ENCODE measurements around the gene INTS15.
"Not testable (repeated sequence)": the region's sequence is repeated elsewhere in the genome, so short reads cannot be mapped to it uniquely, and the experiment has no call there.

Gene INTS15

DNA sequence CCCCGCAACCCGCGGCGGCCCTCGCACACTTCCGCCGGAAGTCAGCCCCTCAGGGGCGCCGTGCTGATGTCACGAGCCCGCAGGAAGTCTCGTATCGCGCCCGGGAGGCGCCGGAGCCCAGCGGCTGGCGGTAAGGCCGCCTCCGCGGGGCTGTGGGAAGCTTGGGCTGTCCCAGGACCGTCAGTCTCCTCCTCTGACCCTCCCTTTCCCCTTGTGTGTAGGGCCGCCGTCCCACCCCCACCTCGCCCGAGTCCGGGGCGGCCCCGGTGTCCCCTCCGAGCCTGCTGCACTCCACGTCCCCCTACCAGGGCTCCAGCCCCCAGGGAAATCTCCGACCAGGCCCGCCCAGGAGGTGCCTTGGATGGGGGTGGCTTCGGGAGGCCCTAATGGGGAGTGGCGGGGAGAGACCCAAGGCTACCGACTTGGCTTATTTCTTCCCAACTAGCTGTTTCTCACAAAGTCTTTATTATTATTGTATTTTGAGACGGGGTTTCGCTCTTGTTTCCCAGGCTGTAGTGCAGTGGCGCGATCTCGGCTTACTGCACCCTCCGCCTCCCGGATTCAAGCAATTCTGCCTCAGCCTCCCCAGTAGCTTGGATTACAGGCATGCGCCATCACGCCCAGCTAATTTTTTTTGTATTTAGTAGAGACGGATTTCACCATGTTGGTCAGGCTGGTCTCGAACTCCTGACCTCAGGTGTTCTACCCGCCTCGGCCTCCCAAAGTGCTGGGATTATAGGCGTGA is 12.3 kb upstream of the INTS15 start, which contains the start of gene ZDHHC4:
Gene ZDHHC4 (plus strand): TSS at position 86 of the 745 bp plus-strand sequence. CDS start 3,108 bp downstream, outside the sequence.
- DNase-seq, result peak; percentile 73

DNA sequence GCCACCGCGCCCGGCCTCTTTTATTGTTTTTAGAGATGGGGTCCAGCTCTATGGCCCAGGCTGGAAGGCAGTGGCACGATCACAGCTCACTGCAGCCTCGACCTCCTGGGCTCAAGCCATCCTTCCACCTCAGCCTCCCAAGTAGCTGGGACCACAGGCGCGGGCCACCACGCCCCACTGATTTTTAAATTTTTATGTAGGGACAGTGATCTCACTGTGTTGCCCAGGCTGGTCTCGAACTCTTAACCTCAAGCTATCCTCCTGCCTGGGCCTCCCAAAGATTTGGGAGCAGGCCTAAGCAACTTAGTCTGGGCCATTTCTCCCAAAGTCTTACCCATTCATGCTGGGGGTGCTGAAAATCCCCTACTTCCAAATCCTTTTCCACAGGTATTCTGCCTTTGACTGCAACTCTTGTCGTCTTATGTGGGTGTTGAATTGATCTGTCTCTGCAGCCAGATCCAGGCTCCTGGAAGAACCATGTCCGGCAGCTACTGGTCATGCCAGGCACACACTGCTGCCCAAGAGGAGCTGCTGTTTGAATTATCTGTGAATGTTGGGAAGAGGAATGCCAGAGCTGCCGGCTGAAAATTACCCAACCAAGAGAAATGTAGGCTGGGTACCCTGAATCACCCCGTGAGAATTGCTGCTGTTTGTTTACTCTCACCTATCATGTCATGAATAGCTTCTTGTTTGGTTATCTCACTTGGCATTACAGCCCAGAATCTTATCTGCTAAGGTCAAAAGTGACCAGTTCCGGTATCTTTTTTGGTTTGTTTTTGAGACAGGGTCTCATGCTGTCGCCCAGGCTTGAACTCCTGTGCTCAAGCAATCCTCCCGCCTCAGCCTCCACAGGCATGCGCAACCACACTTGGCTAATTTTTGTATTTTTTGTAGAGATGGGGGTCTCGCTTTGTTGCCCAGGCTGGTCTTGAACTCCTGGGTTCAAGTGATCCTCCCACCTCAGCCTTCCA is 11.4 kb upstream of the INTS15 start:
- DNase-seq, result no peak

DNA sequence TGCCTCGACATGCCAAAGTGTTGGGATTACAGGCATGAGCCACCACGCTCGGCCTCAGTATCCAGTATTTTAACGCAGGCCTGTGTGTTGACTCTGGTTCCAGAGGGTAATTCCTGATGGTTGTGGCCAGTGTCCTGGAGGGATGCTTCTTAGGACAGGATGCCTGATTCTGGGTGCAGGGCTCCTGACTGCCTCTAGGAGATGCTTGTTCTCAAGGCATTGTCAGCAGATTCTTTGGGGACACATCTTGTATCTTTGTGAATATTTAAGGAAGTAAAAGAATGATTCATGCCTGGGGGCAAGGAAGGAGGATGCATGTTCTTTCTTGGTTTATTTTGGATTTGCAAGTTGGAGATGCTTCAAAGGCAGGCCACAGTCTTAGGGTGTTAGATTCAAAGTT is 10.4 kb upstream of the INTS15 start:
- DNase-seq, result no peak

DNA sequence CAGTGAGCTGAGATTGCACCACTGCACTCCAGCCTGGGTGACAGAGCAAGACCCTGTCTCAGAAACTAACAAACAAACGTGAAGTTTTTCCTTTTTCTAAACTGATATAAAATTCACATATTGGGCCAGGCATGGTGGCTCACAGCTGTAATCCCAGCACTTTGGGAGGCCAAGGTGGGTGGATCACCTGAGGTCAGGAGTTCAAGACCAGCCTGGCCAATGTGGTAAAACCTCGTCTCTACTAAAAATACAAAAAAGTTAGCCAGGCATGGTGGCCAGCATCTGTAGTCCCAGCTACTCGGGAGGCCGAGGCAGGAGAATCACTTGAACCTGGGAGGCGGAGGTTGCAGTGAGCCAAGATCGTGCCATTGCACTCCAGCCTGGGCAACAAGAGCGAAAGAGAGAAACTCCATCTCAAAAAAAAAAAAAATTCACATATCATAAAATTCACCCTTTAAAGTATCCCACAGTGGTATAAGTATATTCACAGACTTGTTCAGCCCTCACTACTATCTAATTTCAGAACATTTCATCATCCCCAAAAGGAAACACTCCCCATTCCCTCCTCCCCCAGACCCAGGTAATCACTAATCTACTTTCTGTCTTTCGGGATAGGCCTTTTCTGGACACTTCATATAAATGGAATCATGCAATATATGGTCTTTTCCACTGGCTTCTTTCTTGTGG is 3.9 kb upstream of the INTS15 start:
- DNase-seq, result not testable (repeated sequence)

DNA sequence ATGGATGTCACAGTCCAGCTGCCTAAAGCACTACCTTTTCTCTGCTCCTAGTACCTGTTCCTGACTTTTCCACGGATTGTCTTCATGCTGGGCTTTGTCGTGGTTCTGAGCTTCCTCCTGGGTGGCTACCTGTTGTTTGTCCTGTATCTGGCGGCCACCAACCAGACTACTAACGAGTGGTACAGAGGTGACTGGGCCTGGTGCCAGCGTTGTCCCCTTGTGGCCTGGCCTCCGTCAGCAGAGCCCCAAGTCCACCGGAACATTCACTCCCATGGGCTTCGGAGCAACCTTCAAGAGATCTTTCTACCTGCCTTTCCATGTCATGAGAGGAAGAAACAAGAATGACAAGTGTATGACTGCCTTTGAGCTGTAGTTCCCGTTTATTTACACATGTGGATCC is 1.3 kb upstream of the INTS15 start:
- no peak for DNase-seq

DNA sequence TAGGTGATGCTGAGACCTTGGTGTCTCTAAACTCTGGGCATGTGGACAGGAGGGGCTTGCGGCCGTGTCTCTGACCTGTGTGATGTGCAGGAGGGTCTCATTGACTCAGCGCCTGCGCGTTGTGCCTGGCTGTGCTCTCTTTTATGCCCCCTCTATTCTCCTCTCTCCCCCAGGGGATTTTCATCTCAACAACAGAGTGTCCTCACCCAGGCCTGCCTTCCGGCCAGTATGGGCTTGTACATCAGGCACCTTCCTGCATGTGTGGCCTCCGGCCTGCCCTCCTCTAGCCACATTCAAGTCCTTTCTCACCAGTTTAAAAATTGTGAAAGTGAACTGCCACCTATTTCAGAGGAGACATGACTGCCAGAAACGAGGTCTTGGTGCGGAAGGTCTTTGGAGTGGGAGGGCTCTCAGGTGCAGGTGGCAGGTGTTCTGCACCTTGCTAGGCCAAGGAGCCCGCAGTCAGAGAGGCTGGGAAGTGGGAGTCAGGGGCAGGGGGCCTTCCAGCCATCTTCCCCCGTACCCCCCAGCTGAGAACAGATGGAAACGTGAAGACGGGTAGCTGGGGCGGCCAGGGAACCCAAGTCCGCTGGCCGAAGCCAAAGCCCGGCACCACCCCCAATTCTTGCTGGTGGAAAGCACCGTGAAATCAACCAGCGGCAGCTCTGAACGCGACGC is 531 bp upstream of the INTS15 start:
- DNase-seq, result no peak

DNA sequence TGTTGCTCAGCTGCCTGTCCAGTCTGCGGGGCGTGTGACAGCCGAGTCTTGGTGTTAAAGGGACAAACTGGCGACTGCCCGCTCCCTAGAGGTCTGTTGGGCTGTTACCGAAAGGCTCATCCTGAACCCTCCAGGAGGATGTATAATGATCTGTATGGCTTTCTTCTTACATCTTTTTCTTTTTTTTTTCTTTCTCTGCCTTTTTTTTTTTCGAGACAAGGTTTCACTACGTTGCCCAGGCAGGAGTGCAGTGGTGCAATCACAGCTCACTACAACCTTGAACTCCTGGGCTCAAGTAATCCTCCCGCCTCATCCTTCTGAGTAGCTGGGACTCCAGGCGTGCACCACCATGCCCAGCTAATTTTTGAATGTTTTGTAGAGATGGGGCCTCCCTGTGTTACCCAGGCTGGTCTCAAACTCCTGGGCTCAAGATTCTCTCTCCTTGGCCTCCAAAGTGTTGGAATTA is 857 bp downstream of the INTS15 start:
- no peak for DNase-seq

DNA sequence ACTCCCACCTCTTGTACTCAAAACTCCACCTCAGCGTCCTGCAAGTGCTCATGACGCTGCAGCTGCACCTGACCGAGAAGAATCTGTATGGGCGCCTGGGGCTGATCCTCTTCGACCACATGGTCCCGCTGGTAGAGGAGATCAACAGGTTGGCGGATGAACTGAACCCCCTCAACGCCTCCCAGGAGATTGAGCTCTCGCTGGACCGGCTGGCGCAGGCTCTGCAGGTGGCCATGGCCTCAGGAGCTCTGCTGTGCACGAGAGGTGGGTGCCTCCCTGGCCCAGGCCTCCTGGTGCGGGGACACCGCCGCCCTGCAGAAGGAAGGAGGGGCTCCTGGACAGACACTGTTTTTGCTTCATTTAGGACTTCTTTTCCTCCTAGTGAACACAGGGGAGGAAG is 10.3 kb downstream of the INTS15 start:
- no peak for DNase-seq

DNA sequence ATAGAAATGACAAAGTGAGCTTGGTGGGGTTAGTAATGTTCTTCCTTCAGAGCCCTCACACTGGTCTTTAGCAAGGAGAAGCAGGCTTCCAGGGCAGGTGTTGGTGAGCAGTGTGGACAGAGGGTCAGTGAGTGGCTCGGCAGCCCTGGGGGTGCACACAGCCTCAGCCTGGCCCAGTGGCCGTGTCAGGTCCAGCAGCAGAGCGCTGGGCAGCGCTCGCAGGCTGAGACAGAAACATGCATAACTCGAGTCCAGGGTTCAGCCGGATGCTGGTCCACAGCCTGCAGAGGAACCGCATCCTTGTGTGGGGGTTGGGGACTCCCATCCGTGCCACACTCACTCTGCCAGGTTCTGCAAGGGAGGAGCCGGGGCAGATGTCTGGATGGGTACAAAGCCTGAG is 14.6 kb downstream of the INTS15 start:
- DNase-seq, result no peak

DNA sequence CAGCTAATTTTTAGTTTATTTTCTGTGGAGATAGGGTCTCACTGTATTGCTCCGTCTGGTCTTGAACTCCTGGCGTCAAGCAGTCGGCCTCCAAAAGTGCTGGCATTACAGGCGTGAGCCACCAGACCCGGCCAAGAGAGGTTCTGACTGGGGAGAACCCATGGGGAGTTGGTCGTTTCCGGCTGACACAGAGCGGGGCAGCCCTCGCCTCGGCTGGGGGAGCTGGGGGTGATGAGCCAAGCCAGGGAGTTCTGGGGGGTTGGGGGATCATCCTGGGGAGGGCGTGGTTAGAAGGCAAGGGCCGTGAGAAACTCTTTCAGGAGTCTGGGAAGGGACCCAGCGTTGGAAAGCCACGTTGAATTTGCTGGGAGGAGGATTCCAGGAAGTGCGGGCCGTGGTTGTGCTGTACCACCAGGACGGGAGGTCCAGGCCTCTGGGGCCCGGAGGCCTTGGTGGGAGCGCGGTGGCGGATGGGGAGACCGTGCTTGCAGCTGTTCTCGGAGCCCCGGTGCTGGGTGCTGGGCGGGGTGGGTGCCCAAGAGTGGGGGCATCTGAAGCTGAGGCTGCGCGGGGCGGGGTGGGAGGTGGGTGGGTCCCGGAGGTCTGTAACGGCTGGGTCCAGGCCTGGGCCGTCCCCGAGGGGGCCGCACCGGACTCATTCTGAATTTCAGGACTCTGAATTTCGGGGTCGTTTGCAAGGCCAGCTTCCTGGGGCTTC is 17.2 kb downstream of the INTS15 start:
- DNase-seq, result no peak

DNA sequence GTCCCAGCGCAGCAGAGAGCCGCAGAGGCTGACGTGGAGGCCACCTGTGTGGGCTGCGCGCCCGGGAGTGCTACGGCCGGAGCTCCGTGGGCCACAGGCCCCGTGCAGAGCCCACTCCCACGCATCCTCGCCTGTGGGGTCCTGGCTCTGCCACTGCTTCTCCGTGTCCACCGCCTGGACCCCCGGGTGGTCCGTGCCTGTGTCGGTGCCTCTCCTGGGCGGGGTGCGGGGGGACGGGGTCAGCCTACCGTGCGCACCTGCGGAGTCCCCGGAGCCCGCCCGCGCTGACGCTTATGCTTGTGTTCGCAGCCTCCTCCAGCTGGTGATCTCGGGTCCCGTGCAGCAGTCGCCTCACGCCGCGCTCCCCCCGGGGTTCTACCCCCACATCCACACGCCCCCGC is 17.8 kb downstream of the INTS15 start:
- no peak for DNase-seq

DNA sequence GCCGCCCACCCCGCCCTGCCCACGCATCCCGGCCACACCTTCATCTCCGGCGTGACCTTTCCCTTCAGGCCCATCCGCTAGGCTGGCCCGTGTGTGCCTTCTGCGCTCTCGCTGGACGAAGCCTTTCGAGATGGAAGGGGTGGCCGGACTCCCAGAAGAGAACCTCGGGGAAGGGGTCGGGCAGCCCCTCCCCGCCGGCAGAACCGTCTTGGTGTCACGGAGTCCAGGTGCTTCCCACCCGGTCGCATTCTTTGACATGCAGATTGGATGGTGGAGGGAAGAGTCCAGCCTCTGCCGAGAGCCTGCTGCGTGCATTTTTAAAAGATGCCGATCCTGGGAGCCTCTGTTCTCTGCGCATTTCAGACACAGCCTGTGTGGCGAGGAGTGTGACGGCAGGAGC is 18.3 kb downstream of the INTS15 start:
- DNase-seq, result no peak

DNA sequence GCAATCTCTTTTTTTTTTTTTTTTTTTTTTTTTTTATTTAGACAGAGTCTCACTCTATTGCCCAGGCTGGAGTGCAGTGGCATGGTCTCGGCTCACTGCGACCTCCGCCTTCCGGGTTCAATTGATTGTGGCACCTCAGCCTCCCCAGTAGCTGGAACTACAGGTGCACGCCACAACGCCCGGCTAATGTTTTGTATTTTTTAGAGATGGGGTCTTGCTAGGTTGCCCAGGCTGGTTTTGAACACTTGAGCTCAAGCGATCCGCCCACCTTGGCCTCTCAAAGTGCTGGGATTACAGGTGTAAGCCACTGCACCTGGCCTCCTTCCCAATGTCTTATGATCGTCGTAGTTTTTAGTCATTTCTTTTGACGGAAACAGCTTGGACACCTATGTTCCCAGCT is 19.0 kb downstream of the INTS15 start:
- no peak for DNase-seq

DNA sequence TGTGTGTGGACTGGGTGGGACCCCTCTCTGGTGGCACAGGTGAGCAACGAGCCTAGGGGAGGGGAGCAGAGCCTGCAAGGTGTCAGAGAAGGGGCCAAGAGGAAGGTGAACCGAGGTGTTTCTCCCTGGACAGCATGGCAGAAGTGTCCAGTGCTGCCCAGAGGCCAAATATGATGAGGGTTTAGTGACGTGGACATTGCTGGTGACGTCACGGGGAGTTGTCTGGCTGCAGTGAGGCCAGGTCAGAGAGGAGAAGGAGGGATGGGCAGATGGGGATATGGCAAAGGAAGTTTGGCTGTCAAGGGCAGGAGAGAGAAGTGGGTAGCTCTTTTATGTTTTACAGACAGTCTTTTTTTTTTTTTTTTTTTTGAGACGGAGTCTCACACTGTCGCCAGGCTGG is 23.0 kb downstream of the INTS15 start:
- no peak for DNase-seq

DNA sequence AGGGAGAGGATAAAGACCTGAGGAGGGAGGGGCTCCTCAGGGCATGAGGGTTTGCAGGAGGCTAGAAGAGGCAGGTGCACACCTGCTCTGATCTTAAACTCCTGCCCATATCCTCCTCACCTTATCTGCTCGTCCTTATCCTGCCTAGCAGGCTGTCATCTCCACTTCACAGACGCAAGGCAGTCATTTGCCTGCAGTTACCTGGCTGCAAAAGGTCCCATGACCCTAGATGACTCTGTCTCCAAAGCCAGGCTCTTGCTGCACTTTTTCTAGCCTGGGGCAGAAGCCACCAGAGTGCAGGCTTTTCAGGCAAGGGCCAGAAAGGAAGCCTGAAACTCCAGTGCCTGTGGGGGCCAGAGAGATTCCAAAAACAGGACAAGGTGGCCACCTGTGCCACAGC is 23.9 kb downstream of the INTS15 start:
- no peak for DNase-seq

DNA sequence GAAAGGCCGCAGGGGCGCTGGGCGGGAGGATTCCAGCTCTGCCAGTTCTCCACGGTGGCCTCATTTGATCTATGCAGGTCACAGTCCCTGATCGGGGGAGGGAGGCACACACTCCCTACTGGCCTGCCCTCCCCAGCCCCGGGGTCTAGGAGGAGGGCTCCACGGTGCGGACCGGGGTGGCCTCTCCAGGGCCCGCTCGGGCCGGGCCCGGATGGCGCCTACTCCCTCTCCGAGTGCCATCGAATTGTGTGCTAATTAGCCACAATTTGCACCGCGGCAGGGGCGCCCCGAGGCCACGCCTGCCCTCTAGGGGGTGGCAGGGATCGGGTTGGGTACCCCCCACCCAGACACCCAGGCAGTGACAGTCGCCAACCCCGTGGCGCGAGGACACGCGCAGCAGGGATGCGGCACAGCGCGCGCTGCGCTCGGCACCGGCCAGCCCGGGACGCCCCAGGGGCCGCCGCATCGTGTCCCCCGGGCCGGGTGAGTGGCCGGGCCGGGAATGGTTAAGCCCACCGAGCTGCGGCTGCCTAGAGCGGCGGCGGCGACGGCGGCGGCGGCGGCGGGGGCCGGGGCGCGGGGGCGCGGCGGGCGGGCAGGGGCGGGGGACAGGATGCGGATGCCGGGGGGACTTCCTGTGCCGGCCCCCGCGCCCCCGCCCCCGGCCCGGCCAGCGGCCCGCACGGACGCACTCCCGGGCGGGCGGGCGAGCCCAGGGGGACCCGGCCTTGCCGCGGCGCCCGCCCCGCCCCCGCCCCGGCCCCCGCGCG is 25.3 kb downstream of the INTS15 start, which contains the start of gene ZNF853:
Gene ZNF853 (plus strand): TSS at position 658 of the 770 bp plus-strand sequence. CDS start 565 bp downstream, outside the sequence.
- DNase-seq, result no peak

DNA sequence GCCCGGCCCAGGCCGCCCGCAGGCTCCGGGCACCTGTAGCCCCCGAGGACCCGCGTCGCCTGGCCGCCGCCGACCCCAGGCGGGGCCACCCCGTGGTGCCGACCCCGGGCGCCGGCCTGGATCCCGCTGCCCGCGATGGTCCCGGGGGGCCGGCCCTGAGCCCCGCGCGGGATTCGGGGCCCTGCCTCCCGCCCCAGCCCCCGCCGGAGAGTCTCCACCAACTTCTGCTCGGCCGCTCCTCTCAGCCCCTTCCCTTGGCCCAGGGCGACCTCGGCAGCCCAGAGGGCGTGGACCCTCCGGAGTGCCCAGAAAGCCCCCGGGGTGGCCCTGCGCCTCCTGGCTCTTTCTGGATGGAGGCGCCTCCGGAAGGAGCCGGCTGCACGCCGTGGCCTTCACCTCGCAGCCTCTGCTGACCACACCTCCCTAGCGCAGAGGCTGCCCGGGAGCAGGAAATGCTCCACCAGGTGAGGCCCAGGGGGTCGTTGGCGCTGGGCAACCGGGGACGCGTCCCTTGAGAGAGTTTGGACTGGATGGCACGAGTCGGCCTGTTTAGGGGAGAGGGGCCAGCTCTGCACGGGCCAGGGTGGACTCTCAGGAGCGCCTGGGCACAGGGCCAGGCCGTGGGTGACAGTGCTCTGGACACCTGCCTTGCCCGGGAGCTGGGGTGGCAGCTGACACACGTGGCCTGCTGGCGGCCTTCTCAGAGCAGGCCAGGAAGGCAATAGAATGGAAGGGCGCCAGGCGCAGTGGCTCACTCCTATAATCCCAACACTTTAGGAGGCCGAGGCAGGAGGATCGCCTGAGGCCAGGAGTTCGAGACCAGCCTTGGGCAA is 26.1 kb downstream of the INTS15 start:
- DNase-seq, result no peak

DNA sequence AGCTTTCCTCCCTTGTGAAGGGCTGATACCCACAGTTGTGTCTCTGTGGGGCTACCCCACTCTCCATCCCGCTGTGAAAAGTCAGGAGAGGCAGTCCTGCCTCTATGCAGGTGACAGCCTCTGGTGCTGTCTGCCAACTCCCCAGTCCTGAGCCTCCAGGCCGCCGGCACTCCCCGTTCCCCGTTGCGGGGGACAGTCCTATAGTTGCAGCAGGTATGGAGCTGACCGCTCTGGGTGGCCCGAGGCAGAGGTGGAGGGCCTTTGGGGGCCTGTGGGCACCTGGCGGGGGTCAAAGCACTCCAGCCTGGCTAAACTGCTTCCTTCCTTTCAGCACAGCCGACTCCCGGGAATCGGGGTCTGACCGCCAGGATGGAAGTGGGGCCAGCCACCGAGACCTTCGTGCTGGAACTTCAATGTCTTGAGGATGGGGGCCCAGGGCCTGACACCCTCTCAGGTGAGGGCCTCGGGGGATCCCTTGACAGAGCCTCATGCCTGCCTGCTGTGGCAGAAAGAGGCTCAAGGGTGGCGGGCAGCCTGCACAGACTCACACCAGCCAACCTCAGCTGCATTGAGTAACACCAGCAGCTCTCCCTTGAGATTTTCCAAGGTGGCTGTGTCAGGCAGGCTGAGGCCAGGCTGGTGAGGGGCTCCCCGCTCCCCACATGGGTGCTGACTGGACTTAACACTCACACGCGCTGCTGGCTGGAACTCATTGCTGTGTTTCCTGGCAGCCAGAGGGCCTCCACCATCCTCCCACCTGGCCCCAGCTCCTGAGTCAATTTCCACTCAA is 27.2 kb downstream of the INTS15 start:
- no peak for DNase-seq

DNA sequence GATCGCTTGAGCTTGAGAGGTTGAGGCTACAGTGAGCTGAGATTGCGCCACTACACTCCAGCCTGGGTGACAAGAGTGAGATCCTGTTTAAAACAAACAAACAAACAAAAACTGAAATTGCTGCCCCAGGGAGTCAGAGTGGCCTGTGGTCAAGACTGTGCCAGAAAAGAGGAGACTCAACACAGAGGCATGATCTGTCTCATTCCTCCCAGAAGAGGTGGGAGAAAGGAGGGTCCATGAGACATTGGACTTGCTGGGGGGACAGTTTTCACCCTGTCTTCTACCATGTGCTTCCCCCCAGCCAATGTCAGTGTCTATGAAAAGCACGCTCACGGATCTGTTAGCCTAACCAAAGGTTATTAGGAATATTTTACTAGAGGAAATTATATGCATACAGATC is 28.8 kb downstream of the INTS15 start:
- no peak for DNase-seq

All from NK-92 treated with Interleukin-12 subunit alpha and Interleukin-12 subunit beta, amount 100 ng/mL, for 24 hours (cell line).